Activated CD4-positive, alpha-beta T cell treated with anti-CD3 and anti-CD28 coated beads, Interleukin-10, Interleukin-2, amounts not matched to agents 100 ng/mL and 50 ng/mL, durations not matched to agents 16 hours and 8 hours (primary cell): ENCODE data around the gene NOP10.

Experiments
- DNase-seq: peaks from one replicate; pipeline ENCODE4 v3.0.0-alpha.2; 2020

NOP10 gene

DNA sequence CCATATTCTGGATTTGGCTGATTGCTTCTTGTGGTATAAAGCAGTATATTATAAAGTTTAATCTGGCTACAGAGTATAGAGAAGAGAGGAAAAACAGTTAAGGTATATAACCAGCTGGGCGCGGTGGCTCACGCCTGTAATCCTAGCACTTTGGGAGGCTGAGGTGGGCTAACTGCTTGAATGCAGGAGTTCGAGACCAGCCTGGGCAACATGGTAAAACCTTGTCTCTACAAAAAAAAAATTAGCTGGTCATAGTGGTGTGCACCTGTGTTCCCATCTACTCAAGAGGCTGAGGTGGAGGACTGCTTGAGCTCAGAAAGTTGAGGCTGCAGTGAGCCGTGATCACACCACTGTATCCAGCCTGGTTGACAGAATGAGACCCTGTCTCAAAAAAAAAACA lies 12.7 kb downstream of the NOP10 start:
- no peak for DNase-seq

- no peak for DNase-seq
Measured at GRCh38 chr15:34329006-34329405, 13.9 kb downstream of the NOP10 start.

DNA sequence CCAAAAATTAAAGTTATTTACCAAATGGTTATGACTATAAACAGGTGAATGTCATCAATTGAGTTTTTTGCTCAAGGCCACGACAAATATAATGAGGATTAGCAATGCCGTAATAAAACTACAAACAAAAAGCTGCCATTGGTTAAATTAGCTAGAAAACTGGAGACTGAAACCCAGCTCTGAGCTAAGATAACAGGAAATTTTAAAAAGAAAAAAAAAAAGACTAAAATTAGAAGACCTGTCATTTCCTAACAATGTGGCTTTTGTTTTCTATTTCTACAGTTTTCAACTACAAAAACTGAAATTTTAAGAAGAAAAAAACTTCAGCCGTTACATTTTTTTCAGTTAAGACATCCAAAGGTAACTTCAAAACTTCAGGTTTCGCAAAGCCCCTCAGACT lies 15.0 kb downstream of the NOP10 start:
- no peak for DNase-seq

DNA sequence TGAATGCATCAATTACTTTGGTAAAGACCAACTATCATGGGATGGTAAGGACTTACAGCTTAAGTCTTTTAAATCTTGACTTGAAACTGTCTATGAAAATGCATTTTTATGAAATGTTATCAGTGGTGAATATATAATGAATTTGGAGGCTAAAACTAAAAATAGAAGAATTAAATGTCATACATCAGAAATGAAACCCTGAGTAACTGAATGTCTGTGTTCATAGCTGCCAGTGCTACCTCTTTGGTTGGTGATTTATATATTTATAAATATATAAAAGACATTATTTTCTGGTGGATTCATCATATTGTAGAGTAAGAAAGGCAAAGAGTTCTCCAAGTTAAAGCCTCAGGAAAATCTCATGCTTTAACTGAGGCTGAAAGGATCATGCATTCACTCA lies 17.6 kb downstream of the NOP10 start:
- no peak for DNase-seq

- no peak for DNase-seq
Measured at GRCh38 chr15:34324933-34325332, 18.0 kb downstream of the NOP10 start.

GRCh38 chr15:34323217-34323616 lies 19.7 kb downstream of the NOP10 start:
- no peak for DNase-seq

DNA sequence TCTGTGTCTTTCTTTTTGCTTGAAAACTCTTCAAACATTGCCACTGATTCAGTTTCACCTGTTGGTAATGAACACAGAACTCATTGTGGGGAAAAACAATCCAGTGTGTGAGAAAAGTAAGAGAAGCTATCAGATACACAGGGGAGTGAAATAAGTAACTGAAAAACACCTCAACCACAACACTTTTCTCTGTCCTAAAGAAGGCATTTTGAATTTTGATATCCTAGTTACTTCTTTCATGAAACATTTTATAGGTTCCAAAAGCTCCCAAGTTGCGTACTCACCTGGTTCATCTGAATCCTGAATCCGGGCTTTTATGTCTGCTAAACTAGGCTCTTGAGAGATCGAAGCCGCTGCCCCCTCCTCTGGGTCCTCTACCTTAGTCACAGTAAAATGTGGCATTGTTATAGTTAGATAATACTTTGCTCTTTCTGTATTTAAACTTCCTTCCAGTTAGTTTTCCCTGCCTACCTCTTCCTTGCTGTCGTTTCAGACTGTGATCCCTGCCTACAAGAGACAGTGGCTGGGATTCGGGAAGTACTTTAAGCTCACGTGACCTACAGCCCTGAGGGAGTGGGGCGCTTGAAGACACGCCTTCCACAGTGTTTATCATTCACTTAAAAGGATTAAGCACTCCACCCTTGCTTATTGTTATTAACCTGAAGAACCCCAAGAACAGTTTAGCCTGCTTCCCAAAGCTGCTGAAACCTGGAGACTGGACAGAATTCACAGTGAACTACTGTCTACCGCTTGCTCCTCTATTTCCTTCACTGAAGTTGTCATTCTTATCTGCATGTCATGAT lies 24.5 kb downstream of the NOP10 start:
- DNase-seq, result peak; percentile 36

GRCh38 chr15:34314491-34315490 lies 28.1 kb downstream of the NOP10 start:
- DNase-seq, result no peak

- DNase-seq, result no peak
Measured at GRCh38 chr15:34311563-34311962, 31.4 kb downstream of the NOP10 start.

- no peak for DNase-seq
Measured at GRCh38 chr15:34304613-34305012, 38.3 kb downstream of the NOP10 start.

DNA sequence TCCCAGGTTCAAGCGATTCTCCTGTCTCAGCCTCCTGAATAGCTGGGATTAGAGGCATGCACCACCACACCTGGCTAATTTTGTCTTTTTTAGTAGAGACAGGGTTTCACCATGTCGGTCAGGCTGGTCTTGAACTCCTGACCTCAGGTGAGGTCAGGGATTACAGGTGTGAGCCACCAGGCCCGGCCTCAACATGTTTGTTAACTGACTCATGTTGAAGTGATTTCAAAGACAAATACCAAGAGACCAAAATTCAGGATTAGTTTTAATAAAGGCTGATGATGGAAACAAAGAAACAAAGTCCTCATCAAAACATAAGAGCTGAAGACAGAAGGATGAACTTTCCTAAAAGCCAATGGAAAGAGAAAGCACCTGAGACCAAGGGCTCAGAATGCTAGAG lies 41.9 kb downstream of the NOP10 start:
- no peak for DNase-seq

DNA sequence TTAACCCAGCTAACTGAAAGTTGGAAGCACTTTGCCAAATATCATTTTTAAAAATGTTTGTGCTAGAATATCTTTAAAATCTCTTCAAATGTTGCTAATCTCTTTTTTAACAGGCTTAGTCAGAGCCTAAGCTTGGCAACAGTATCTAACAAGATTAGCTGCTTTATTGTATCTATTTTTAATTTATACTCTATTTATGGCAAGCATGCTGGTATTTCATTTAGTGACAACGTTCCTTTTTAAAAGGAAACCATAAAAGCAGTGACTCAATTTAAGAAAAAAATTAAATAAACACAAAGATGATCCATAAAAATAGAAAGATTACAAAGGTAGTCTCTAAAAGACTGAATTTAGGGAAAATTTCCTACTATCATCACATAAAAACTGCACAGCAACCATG lies 45.9 kb downstream of the NOP10 start:
- no peak for DNase-seq

DNA sequence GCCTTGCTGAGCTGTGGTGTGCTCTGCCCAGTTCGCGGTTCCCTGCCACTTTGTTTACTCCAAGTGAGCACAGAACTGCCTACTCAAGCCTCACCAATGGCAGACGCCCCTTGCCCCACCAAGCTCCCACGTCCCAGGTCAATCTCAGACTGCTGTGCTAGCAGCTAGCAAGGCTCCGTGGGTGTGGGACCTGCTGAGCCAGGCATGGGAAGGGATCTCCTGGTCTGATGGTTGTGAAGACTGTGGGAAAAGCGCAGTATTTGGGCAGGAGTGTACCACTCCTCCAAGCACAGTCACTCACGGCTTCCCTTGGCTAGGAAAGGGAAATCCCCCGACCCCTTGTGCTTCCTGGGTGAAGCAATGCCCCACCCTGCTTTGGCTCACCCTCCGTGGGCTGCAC lies 50.3 kb downstream of the NOP10 start:
- DNase-seq, result no peak
